DND-41 (cell line): ENCODE results near the gene COPS4.

Source experiments
- ATAC-seq: fragments of 200-7000 bp; cut with Tn5 transposase; 3 replicates; pipeline ENCODE4 v1.9.1; 2021; ENCODE audit warnings: low read depth; ENCODE audit not compliant: insufficient read depth
- DNase-seq: peaks from one replicate; pipeline ENCODE4 v3.0.0-alpha.2; 2020
- H2AFZ ChIP-seq: 2 replicates; pipeline ENCODE4 v1.6.0; 2012; ENCODE audit warnings: low read depth, low read length
- H3K27ac ChIP-seq: 2 replicates; pipeline ENCODE4 v1.5.1; 2012; ENCODE audit warnings: low read length, inconsistent platforms
- H3K27me3 ChIP-seq: fragments of 200-600 bp; sonication (generic); 2 replicates; pipeline ENCODE4 v1.6.0; 2012; ENCODE audit warnings: low read length, mild to moderate bottlenecking, inconsistent platforms; ENCODE audit not compliant: insufficient read depth, poor library complexity
- H3K36me3 ChIP-seq: 2 replicates; pipeline ENCODE4 v1.5.1; 2012; ENCODE audit warnings: low read length, inconsistent platforms; ENCODE audit not compliant: insufficient read depth
- H3K4me1 ChIP-seq: 2 replicates; pipeline ENCODE4 v1.5.1; 2012; ENCODE audit warnings: mild to moderate bottlenecking, low read length; ENCODE audit not compliant: insufficient read depth
- H3K4me2 ChIP-seq: 2 replicates; pipeline ENCODE4 v1.6.0; 2012; ENCODE audit warnings: mild to moderate bottlenecking, moderate library complexity, low read length, inconsistent platforms; ENCODE audit not compliant: insufficient read depth
- H3K4me3 ChIP-seq, 2 experiments: fragments of 200-600 bp in 1 of 2; shearing (Covaris generic) in 1 of 2; 2 replicates each; pipeline ENCODE4 v1.5.1; 2012 to 2016; ENCODE audit warnings: inconsistent platforms in 2 of 2, low read length in 2 of 2, mild to moderate bottlenecking in 2 of 2, low read depth in 1 of 2, moderate library complexity in 1 of 2
- H3K79me2 ChIP-seq: 2 replicates; pipeline ENCODE4 v1.6.0; 2012; ENCODE audit warnings: low read length, inconsistent platforms; ENCODE audit not compliant: insufficient read depth
- H3K9ac ChIP-seq: 2 replicates; pipeline ENCODE4 v1.6.0; 2012; ENCODE audit warnings: low read depth, mild to moderate bottlenecking, inconsistent platforms, low read length, moderate library complexity
- H3K9me3 ChIP-seq: 2 replicates; pipeline ENCODE4 v1.5.1; 2012; ENCODE audit warnings: low read length, moderate library complexity, mild to moderate bottlenecking, inconsistent platforms; ENCODE audit not compliant: insufficient read depth, severe bottlenecking
- H4K20me1 ChIP-seq: 2 replicates; pipeline ENCODE4 v1.6.0; 2012; ENCODE audit warnings: low read length; ENCODE audit not compliant: insufficient read depth
- EZH2 ChIP-seq: IDR thresholded peaks from 3 replicates; pipeline ENCODE4 v1.6.1; 2012; ENCODE audit warnings: borderline replicate concordance, low read depth, mild to moderate bottlenecking, moderate library complexity, low read length, inconsistent platforms; ENCODE audit not compliant: severe bottlenecking
- TF ChIP-seq, protein P1 (sequence below): IDR thresholded peaks from 2 replicates; pipeline ENCODE4 v1.5.1; 2012; ENCODE audit warnings: borderline replicate concordance, low read length, moderate library complexity, mild to moderate bottlenecking; ENCODE audit not compliant: poor library complexity, severe bottlenecking; ENCODE audit errors: extremely low read depth

Gene COPS4

DNA sequence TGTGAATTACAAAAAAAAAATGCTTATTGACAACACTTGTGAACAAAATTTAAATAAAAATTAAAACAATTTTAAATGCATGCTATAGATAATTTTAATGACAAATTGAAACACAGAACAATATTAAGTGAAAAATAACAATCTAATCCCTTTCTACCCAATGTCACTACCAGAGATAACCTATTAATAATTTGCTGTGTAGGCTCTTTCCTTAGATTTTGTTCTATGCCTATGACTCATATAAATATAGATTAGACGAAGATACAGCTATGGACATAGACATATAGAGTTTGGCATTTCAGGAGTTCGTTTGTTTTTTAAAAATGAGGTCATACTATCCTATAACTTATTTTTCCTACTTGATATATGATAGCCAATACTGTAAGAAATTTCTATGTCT, 61.4 kb downstream of the COPS4 start:
- TF ChIP-seq, protein P1, sequence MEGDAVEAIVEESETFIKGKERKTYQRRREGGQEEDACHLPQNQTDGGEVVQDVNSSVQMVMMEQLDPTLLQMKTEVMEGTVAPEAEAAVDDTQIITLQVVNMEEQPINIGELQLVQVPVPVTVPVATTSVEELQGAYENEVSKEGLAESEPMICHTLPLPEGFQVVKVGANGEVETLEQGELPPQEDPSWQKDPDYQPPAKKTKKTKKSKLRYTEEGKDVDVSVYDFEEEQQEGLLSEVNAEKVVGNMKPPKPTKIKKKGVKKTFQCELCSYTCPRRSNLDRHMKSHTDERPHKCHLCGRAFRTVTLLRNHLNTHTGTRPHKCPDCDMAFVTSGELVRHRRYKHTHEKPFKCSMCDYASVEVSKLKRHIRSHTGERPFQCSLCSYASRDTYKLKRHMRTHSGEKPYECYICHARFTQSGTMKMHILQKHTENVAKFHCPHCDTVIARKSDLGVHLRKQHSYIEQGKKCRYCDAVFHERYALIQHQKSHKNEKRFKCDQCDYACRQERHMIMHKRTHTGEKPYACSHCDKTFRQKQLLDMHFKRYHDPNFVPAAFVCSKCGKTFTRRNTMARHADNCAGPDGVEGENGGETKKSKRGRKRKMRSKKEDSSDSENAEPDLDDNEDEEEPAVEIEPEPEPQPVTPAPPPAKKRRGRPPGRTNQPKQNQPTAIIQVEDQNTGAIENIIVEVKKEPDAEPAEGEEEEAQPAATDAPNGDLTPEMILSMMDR, result no peak
- TF ChIP-seq EZH2, result no peak
- peaks cover 57% of the 10 kb centered on the region for H3K36me3 ChIP-seq
- no peak overlapping the region for H3K27ac ChIP-seq
- H4K20me1 ChIP-seq, result no peaks in the 10 kb centered on the region
- no peaks in the 10 kb centered on the region for H3K4me1 ChIP-seq
- no peak overlapping the region for H3K4me2 ChIP-seq
- DNase-seq (no peak), ATAC-seq (no peak)
- H3K9me3 ChIP-seq, result no peaks in the 10 kb centered on the region
- H3K79me2 ChIP-seq, result no peaks in the 10 kb centered on the region
- H3K9ac ChIP-seq, result no peak overlapping the region
- no peak overlapping the region for H3K4me3 ChIP-seq
- H2AFZ ChIP-seq, result no peak overlapping the region
- no peaks in the 10 kb centered on the region for H3K27me3 ChIP-seq

DNA sequence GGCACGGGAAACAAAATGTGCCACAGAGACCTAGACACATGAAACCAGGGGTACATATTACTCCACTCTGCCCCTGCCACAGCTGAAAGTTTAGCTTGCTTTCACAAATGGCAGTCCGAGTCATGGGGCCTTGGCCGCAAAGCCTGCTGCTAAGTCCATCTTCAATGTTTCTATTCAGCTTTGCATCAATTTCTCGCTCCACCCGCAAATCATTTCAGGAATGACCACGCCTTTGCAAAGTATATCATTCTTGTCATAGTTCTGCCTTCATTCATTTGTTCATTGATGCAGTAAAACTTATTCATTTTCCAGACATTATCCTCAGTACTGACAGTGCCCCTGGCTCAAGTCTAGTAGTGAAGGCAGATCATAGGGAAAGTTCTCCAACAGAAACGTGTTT, 70.0 kb downstream of the COPS4 start:
- H3K9ac ChIP-seq, result no peak overlapping the region
- no peaks in the 10 kb centered on the region for H4K20me1 ChIP-seq
- peaks cover 11% of the 10 kb centered on the region for H3K79me2 ChIP-seq
- no peaks in the 10 kb centered on the region for H3K9me3 ChIP-seq
- TF ChIP-seq EZH2, result no peak
- TF ChIP-seq, protein P1, result no peak
- DNase-seq (no peak), ATAC-seq (no peak)
- H3K4me2 ChIP-seq, result no peak overlapping the region
- peaks cover 8% of the 10 kb centered on the region for H3K4me1 ChIP-seq
- H3K36me3 ChIP-seq, result peaks cover 37% of the 10 kb centered on the region
- no peak overlapping the region for H2AFZ ChIP-seq
- no peak overlapping the region for H3K27ac ChIP-seq
- no peaks in the 10 kb centered on the region for H3K27me3 ChIP-seq
- H3K4me3 ChIP-seq, result no peak overlapping the region

DNA sequence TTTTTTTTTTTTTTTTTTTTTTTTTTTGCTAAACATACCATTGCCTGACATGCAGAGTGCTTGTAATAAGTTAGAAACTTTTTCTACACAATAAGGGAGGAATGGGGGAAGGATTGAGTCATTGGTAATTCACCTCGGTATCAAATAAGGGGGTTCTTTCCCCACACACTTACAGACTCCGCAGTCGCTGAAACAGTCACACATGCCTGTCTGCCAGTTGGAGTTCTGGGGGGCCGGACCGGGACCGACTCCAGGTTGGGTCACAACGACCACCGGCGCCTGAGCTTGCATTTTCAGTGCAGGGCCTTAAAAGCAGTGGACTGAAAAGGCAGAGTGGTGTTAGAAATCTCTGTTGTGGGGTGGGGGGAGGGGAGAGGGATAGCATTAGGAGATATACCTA, 72.6 kb downstream of the COPS4 start:
- H3K79me2 ChIP-seq, result peaks cover 23% of the 10 kb centered on the region
- H4K20me1 ChIP-seq, result no peaks in the 10 kb centered on the region
- peaks cover 34% of the 10 kb centered on the region for H3K4me1 ChIP-seq
- no peak overlapping the region for H3K9ac ChIP-seq
- no peak overlapping the region for H3K4me2 ChIP-seq
- no peak overlapping the region for H2AFZ ChIP-seq
- H3K9me3 ChIP-seq, result no peaks in the 10 kb centered on the region
- no peak overlapping the region for H3K27ac ChIP-seq
- H3K4me3 ChIP-seq, result no peak overlapping the region
- no peak for ATAC-seq
- TF ChIP-seq, protein P1, result no peak
- no peak for TF ChIP-seq EZH2
- no peaks in the 10 kb centered on the region for H3K27me3 ChIP-seq
- peaks cover 24% of the 10 kb centered on the region for H3K36me3 ChIP-seq
- DNase-seq, result no peak

- no peak overlapping the region for H2AFZ ChIP-seq
- TF ChIP-seq EZH2, result no peak
- TF ChIP-seq, protein P1, result no peak
- H3K9ac ChIP-seq, result no peak overlapping the region
- peaks cover 23% of the 10 kb centered on the region for H3K79me2 ChIP-seq
- no peaks in the 10 kb centered on the region for H3K27me3 ChIP-seq
- H3K4me1 ChIP-seq, result peaks cover 40% of the 10 kb centered on the region
- no peak for DNase-seq
- no peak overlapping the region for H3K27ac ChIP-seq
- peaks cover 22% of the 10 kb centered on the region for H3K36me3 ChIP-seq
- no peak overlapping the region for H3K4me3 ChIP-seq
- H3K4me2 ChIP-seq, result no peak overlapping the region
- no peak for ATAC-seq
- H3K9me3 ChIP-seq, result no peaks in the 10 kb centered on the region
- no peaks in the 10 kb centered on the region for H4K20me1 ChIP-seq
Measured at GRCh38 chr4:83108101-83108861, 73.3 kb downstream of the COPS4 start.
